Measurements from ENCODE around the gene NMRAL1. TPM values are rescaled to one million over a fixed set of nuclear protein-coding genes. Genes with fewer than 3 reads are reported as not detected.

The NMRAL1 gene
- total and polyA plus RNA-seq, 10 donors: 26.3 to 58.6 (median 41.8) TPM

DNA sequence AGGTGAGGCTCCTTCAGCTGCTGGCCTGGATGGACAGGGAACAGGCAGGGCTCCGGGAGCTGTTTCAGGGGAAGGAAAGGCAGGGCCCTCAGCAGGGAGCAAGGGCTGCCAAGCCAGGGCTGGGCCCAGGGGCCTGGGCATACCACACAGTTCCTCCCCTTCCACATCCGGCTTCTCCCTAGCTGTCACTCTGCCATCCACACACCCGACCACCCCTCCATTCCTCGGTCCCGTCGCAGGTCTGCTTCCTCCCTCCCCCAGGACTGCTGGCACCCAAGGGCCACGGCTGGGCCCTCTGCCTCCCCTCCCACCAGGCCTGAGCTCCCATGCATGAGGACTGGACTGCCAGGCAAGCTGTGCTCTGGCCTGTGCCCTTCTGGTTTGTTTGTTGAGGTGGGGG is 40.2 kb upstream of the NMRAL1 start:
- intact Hi-C loops (cut with DNase I; ENCODE audit: low total_unique reads): no loop called here
- Histone ChIP-seq H3K4me3 (no peak overlapping the region), H3K4me1 (peaks cover 29 to 75% (median 47%) of the 10 kb centered on the region in 6 donors), H3K27ac (peak overlapping the region; percentile 54 to 89 (median 76)), H3K36me3 (peaks cover 4 to 47% (median 35%) of the 10 kb centered on the region in 6 donors), H3K9me3 (no peaks in the 10 kb centered on the region), H3K27me3 (replicated peaks in 1 of 7) (no peaks in the 10 kb centered on the region)
- TF ChIP-seq POLR2A (IDR thresholded peaks at IDR 0.05): no peak
- TF ChIP-seq, protein P1, sequence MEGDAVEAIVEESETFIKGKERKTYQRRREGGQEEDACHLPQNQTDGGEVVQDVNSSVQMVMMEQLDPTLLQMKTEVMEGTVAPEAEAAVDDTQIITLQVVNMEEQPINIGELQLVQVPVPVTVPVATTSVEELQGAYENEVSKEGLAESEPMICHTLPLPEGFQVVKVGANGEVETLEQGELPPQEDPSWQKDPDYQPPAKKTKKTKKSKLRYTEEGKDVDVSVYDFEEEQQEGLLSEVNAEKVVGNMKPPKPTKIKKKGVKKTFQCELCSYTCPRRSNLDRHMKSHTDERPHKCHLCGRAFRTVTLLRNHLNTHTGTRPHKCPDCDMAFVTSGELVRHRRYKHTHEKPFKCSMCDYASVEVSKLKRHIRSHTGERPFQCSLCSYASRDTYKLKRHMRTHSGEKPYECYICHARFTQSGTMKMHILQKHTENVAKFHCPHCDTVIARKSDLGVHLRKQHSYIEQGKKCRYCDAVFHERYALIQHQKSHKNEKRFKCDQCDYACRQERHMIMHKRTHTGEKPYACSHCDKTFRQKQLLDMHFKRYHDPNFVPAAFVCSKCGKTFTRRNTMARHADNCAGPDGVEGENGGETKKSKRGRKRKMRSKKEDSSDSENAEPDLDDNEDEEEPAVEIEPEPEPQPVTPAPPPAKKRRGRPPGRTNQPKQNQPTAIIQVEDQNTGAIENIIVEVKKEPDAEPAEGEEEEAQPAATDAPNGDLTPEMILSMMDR (IDR thresholded peaks at IDR 0.05 in 8 of 11, conservative IDR thresholded peaks at IDR 0.05 in 3 of 11): no peak
- TF ChIP-seq POLR2AphosphoS5 (IDR thresholded peaks at IDR 0.05): peak in 2 of 3 donors; percentile 31 to 64
- WGBS, 5 donors: 11 to 34% (median 28%) methylated on average over 5 to 7 of the region's 7 CpGs
- peak; percentile 77 for DNase-seq

DNA sequence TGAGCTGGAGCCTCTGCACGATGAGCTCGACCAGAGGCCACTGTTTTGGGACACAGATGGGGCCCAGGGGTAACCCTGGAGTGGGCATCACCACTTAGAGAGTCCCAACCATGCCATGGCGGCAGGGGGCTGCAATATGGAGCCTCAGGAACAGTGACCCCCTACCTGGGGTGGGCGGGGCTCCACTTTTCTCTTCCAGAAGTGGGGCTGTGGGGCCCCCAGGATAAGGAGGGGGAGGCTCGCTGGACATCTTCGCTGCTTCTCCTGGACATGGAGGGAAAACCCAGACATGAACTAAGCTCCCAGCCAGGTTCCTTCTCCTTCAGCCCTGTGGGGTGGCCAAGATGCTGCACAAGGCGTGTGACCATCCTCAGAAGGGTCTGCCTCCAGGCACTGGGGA is 39.5 kb upstream of the NMRAL1 start:
- Histone ChIP-seq H3K4me1 (peaks cover 29 to 75% (median 47%) of the 10 kb centered on the region in 6 donors), H3K27me3 (replicated peaks in 1 of 7) (no peaks in the 10 kb centered on the region), H3K36me3 (peaks cover 4 to 54% (median 43%) of the 10 kb centered on the region in 6 donors), H3K4me3 (no peak overlapping the region), H3K27ac (peak overlapping the region; percentile 54 to 89 (median 76)), H3K9me3 (no peaks in the 10 kb centered on the region)
- peak; percentile 73 for DNase-seq
- TF ChIP-seq, protein P1 (IDR thresholded peaks at IDR 0.05 in 8 of 11, conservative IDR thresholded peaks at IDR 0.05 in 3 of 11): no peak
- no peak for TF ChIP-seq POLR2A (IDR thresholded peaks at IDR 0.05)
- no peak for TF ChIP-seq POLR2AphosphoS5 (IDR thresholded peaks at IDR 0.05)
- intact Hi-C loops (cut with DNase I; ENCODE audit: low total_unique reads): no loop called here
- 82 to 95% (median 94%) methylated on average over 5 to 7 of the region's 7 CpGs for WGBS, 5 donors

DNA sequence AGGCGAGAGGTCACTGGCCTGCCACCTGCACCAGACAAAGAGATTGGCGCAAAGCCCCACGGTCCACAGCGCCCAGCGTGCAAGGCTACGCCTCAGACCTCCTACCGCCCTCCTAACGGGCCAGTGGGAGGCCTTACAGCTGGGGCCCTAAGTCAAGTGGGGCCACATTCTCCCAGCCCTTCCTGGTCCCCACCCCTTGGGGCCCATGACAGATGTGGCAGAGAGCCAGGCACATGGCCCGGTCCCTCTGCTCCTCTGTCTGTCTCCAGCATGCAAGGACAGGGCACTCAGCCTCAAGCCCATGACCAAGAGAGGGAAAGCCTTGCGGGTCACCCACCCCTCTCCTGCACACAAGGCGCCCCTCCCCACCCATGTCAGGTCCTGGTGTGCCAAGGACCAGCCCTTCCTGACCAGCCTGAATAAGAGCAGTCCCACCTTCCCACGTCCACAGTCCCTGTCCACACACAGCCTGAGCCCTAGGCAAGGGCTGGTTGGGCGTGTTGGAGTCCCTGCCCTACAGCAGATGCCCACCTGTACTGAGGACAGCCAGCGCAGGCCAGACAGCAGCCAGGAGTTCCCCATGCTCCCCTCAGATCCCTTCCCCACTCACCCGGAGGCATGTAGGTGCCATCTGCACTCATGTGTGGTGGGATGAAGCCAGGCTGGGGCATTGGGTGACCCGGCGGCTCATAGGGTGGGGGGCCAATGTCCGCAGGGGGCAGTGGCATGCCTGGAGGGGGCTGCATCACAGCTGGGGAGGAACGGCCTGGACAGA is 38.8 kb upstream of the NMRAL1 start:
- DNase-seq: peak; percentile 77
- 76 to 88% (median 80%) methylated on average over 10 to 19 of the region's 19 CpGs for WGBS, 5 donors
- H3K4me1 ChIP-seq: peaks cover 29 to 75% (median 47%) of the 10 kb centered on the region in 6 donors
- H3K27ac ChIP-seq: peak overlapping the region in 7 of 8 donors; percentile 6 to 89 (median 79)
- no peaks in the 10 kb centered on the region for H3K9me3 ChIP-seq
- TF ChIP-seq, protein P1 (IDR thresholded peaks at IDR 0.05 in 8 of 11, conservative IDR thresholded peaks at IDR 0.05 in 3 of 11): no peak
- TF ChIP-seq POLR2AphosphoS5 (IDR thresholded peaks at IDR 0.05) (peak in 2 of 3 donors; percentile 6 to 42), POLR2A (IDR thresholded peaks at IDR 0.05) (no peak)
- intact Hi-C loops (cut with DNase I; ENCODE audit: low total_unique reads): no loop called here
- H3K36me3 ChIP-seq: peaks cover 4 to 60% (median 49%) of the 10 kb centered on the region in 6 donors
- no peaks in the 10 kb centered on the region for H3K27me3 ChIP-seq (replicated peaks in 1 of 7)
- H3K4me3 ChIP-seq: no peak overlapping the region

GRCh38 chr16:4512473-4512872 is 38.0 kb upstream of the NMRAL1 start:
- H3K9me3 ChIP-seq: no peaks in the 10 kb centered on the region
- H3K36me3 ChIP-seq: peaks cover 4 to 68% (median 57%) of the 10 kb centered on the region in 6 donors
- DNase-seq: peak; percentile 58
- no peak overlapping the region for H3K4me3 ChIP-seq
- peaks cover 29 to 69% (median 47%) of the 10 kb centered on the region in 6 donors for H3K4me1 ChIP-seq
- no peaks in the 10 kb centered on the region for H3K27me3 ChIP-seq (replicated peaks in 1 of 7)
- intact Hi-C loops (cut with DNase I; ENCODE audit: low total_unique reads): no loop called here
- H3K27ac ChIP-seq: peak overlapping the region in 3 of 8 donors; percentile 79 to 89 (median 82)
- TF ChIP-seq, protein P1 (IDR thresholded peaks at IDR 0.05 in 8 of 11, conservative IDR thresholded peaks at IDR 0.05 in 3 of 11): no peak
- TF ChIP-seq POLR2A (IDR thresholded peaks at IDR 0.05): no peak
- WGBS, 5 donors: 88 to 97% (median 92%) methylated on average over 10 of the region's 10 CpGs

All from spleen (tissue), 11 donors.